Kidney epithelial cell (primary cell): Measurements from ENCODE around the gene ADGRD2. TPM values are rescaled to one million over a fixed set of nuclear protein-coding genes. Genes with fewer than 3 reads are reported as not detected.

ENCODE experiments used
- DNase-seq: peaks from one replicate; pipeline ENCODE4 v3.0.0-alpha.2; 2010; ENCODE audit warnings: low read depth
- H3K27me3 ChIP-seq: 2 replicates; pipeline ENCODE4 v1.6.0; 2011; ENCODE audit warnings: low read length; ENCODE audit not compliant: control insufficient read depth, insufficient read depth
- H3K36me3 ChIP-seq: 2 replicates; pipeline ENCODE4 v1.5.1; 2011; ENCODE audit warnings: low read length; ENCODE audit not compliant: control insufficient read depth, insufficient read depth
- H3K4me3 ChIP-seq: 2 replicates; pipeline ENCODE4 v1.5.1; 2011; ENCODE audit warnings: low read depth, mild to moderate bottlenecking, control low read depth, low read length
- total RNA-seq: library from RNA; depleted of rRNA; stranded (reverse); fragments of >200 nt; gene quantifications from 2 replicates; pipeline ENCODE4 v1.2.3, GENCODE V29; 2015
- TF ChIP-seq, protein P1 (sequence below): IDR thresholded peaks from 2 replicates; pipeline ENCODE4 v1.5.1; 2011; ENCODE audit warnings: mild to moderate bottlenecking, moderate library complexity, low read length, control low read depth, inconsistent platforms; ENCODE audit not compliant: insufficient read depth, poor library complexity, severe bottlenecking

Gene ADGRD2
- total RNA-seq, 1 donor from 2014 or later, result not detected

DNA sequence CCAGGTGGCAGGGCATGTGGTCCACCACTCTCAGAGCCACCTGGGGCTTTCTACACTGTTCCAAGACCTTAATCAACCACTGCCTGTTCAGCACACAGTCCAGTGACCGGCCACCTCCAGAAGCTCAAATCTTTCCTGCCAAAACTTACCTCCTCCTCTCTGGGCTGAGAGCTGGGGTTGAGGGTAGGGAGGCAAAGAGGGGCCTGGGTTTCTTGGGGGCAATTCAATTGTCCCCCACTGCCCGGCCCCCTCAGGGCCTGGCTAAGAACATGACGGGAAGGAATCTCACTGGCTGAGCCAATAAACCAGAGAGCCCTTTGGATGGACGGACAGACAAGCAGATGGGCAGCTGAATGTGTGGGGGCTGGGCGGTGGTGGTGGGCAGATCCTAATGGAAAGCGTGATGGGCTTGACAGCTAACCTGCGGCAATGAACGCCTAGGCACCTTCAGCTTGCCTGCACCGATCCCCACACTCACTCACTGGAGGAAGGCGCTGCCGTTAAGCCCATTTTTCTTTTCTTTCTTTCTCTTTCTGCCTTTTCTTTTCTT, 51.6 kb downstream of the ADGRD2 start:
- peaks cover 87% of the 10 kb centered on the region for H3K27me3 ChIP-seq
- no peaks in the 10 kb centered on the region for H3K36me3 ChIP-seq
- no peak overlapping the region for H3K4me3 ChIP-seq
- TF ChIP-seq, protein P1, sequence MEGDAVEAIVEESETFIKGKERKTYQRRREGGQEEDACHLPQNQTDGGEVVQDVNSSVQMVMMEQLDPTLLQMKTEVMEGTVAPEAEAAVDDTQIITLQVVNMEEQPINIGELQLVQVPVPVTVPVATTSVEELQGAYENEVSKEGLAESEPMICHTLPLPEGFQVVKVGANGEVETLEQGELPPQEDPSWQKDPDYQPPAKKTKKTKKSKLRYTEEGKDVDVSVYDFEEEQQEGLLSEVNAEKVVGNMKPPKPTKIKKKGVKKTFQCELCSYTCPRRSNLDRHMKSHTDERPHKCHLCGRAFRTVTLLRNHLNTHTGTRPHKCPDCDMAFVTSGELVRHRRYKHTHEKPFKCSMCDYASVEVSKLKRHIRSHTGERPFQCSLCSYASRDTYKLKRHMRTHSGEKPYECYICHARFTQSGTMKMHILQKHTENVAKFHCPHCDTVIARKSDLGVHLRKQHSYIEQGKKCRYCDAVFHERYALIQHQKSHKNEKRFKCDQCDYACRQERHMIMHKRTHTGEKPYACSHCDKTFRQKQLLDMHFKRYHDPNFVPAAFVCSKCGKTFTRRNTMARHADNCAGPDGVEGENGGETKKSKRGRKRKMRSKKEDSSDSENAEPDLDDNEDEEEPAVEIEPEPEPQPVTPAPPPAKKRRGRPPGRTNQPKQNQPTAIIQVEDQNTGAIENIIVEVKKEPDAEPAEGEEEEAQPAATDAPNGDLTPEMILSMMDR, result no peak
- no peak for DNase-seq

DNA sequence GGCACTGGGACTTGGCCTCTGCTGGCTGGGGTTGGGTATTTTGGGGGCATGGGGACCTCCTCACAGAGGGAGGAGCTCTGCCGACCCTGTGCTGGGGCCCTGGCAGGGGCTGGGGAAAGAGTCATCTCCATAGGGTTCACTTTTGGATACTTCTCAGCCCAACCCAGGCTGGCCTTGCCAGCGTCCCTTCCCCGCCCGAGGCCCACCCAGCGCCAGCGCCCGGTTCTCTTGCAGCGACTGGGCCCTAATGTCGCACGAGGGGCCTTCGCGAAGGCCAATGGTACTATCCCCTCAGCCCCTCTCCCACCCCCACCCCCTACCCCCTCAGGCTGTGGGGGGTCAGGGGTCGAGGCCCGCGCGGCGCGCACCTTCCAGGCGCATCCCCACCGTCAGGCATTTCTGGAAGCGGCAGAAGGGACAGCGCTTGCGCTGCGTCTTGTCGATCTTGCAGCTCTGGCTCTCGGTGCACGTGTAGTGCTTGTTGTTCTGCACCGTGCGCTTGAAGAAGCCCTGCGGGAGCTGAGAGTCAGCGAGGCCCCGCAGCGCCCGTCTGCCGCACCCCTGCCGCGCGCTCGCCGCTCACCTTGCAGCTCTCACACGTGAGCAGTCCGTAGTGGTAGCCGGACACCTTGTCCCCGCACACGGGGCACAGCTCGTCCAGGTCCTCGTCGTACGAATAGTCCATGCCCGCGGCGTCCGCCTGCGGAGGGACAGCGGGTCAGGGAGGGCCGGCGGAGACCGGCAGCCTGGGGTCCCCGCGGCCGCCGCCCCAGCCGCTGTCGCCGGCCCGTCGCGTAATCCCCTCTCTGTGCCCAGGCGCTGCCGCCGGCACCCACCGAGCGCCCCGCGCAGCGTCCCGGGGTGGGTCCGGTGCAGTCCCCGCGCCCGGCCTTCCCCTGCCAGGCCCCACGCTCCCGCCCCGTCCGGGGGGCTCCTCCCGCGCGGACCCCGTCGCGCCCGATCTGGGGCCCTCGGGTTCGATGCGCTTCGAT, 52.8 kb downstream of the ADGRD2 start:
- TF ChIP-seq, protein P1, result no peak
- Histone ChIP-seq H3K27me3 (peaks cover 83% of the 10 kb centered on the region), H3K36me3 (no peaks in the 10 kb centered on the region), H3K4me3 (no peak overlapping the region)
- no peak for DNase-seq

DNA sequence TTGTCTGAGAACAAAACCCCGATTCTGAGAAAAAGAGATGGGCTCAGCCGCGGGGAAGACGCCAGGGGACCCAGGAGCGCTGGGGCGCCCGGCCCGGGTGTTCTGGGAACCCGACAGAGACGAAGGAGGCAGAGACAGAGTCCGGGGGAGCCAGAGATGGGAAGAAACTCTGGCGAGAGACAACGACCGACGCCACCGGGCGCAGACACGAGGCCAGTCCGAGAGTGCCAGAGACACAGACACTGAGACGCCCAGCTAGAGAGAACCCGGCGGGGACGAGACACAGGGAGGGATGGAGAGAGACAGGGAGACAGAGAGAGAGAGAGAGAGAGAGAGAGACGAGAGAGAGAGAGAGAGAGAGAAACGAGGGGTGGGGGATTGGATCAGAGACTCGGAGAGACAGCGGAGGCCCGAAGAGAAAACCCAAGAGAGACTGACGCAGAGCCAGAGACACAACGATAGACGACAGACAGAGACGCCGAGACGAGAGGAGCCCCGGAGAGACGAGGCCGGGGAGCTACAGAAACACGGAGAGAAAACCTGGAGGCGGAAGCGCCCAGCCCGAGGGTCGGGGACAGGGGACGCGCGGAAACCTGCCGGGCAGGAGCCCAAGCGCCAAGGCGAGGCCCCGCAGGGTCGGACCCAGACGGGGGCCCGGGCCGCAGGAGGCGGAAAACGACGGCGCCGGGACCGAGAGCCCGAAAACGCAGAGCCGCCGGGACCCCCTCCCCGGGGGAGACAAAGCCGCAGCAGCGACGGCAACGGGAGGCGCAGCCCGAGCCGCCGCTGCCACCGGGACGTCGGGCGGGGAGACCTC, 53.7 kb downstream of the ADGRD2 start:
- Histone ChIP-seq H3K36me3 (no peaks in the 10 kb centered on the region), H3K4me3 (no peak overlapping the region), H3K27me3 (peaks cover 75% of the 10 kb centered on the region)
- no peak for DNase-seq
- TF ChIP-seq, protein P1, result no peak

DNA sequence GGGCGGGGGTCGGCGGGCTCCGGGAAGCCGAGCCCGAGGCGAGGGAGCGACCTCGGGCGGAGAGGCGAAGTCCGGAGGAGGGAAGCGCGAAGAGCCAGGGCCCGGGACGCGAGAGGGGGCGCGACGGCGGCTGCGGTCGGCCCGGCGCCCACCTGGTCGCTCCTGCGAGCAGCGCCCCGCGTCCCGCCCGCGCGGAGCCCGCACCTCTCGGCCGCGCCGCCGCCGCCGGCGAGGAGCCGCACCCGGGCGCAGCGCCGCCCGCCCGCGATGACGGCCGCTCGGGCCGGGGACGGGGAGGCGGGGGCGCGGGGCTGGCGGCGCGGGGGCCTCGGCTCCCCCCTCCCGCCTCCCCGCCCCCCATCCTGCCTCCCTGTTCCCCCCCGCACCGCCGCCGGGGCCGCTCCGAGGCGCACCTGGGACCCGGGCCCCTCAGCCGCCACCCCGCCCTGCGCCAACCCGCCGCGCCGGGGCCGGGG, 54.3 kb downstream of the ADGRD2 start:
- TF ChIP-seq, protein P1, result no peak
- no peak for DNase-seq
- H3K27me3 ChIP-seq, result peaks cover 70% of the 10 kb centered on the region
- H3K36me3 ChIP-seq, result no peaks in the 10 kb centered on the region
- no peak overlapping the region for H3K4me3 ChIP-seq

DNA sequence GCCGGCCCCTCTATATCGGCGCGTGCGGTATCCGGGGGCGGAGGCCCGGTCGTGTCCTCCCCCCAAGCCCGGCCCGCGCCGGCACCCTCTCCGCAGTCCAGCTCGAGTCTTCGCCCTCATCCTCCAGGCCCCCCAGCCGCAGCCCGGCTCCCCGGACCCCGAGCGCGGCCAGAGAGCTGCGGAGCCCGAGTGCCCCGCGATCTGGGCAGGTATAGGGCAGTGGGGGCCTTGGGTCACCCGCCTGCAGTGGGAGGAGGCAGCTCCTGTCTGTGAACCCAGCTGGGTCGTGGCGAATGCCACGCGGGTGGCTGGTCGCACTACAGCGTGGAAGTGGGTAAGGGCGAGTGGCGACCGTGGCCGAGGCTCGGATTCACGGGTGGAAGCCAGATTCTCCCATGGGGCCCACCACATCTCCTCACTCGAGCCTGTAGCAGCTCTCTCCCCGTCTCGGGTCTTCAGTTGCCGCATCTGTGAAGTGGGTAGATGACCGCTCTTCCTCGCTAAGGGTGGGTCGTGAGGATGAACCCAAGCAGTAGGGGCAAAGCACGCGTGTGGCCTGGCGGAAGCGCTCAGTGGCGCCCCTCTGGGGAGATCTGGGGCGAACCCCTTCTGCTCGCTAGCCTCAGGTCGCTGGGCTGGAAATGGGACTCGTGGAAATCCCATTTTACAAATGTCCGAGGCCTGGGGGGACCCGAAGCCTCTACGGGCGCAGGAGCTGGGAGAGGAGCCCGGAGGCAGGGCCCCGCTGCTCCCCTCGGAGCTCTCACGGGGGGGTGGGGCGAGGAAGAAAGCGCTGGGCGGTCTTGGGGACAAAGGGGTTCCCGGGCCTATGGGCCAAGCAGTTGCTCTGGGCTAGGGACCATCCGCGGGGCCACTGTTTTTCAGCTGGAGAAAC, 55.0 kb downstream of the ADGRD2 start:
- no peak overlapping the region for H3K4me3 ChIP-seq
- H3K36me3 ChIP-seq, result no peaks in the 10 kb centered on the region
- no peak for DNase-seq
- peaks cover 64% of the 10 kb centered on the region for H3K27me3 ChIP-seq
- TF ChIP-seq, protein P1, result no peak
